SK-N-SH treated with all-trans-retinoic acid at 6 μM for 48 hours (cell line): Measurements from ENCODE around the gene GSG1L.

Experiments
- ARNTL ChIP-seq: fragments of 450-650 bp; formaldehyde crosslinking; IDR thresholded peaks from 2 replicates; pipeline ENCODE4 v1.5.0; 2020; ENCODE audit warnings: low read depth, mild to moderate bottlenecking, moderate library complexity, borderline replicate concordance
- CREB5 ChIP-seq: fragments of 250-450 bp; sonication (Bioruptor Pico); IDR thresholded peaks from 2 replicates; pipeline ENCODE4 v1.5.1; 2020; ENCODE audit warnings: low read depth, mild to moderate bottlenecking, moderate library complexity
- ESRRG ChIP-seq: fragments of 250-450 bp; sonication (Bioruptor Pico); IDR thresholded peaks from 2 replicates; pipeline ENCODE4 v1.6.1; 2021; ENCODE audit warnings: mild to moderate bottlenecking
- ISL1 ChIP-seq: fragments of 250-450 bp; sonication (Bioruptor Pico); IDR thresholded peaks from 2 replicates; pipeline ENCODE4 v2.1.2; 2022; ENCODE audit warnings: mild to moderate bottlenecking, moderate library complexity
- PATZ1 ChIP-seq: fragments of 250-450 bp; sonication (Bioruptor Pico); IDR thresholded peaks from 2 replicates; pipeline ENCODE4 v1.8.0; 2020; ENCODE audit warnings: mild to moderate bottlenecking, moderate library complexity, borderline replicate concordance
- POU6F1 ChIP-seq: fragments of 250-450 bp; sonication (Bioruptor Pico); IDR thresholded peaks from 2 replicates; pipeline ENCODE4 v1.8.0; 2021; ENCODE audit warnings: low read depth, mild to moderate bottlenecking, moderate library complexity, borderline replicate concordance
- PPARA ChIP-seq: fragments of 250-450 bp; sonication (Bioruptor Pico); IDR thresholded peaks from 2 replicates; pipeline ENCODE4 v1.5.0; 2020; ENCODE audit warnings: mild to moderate bottlenecking, borderline replicate concordance
- SNAI2 ChIP-seq: fragments of 250-450 bp; sonication (Bioruptor Pico); IDR thresholded peaks from 2 replicates; pipeline ENCODE4 v1.5.0; 2020; ENCODE audit warnings: mild to moderate bottlenecking, moderate library complexity
- TOX ChIP-seq: fragments of 250-450 bp; sonication (Bioruptor Pico); IDR thresholded peaks from 2 replicates; pipeline ENCODE4 v1.8.0; 2021; ENCODE audit warnings: mild to moderate bottlenecking, moderate library complexity, borderline replicate concordance
- ZC3H10 ChIP-seq: fragments of 250-450 bp; sonication (Bioruptor Pico); IDR thresholded peaks from 2 replicates; pipeline ENCODE4 v1.5.1; 2021; ENCODE audit warnings: mild to moderate bottlenecking, moderate library complexity
- ZFP30 ChIP-seq: fragments of 450-650 bp; formaldehyde crosslinking; IDR thresholded peaks from 2 replicates; pipeline ENCODE4 v1.5.0; 2022; ENCODE audit warnings: mild to moderate bottlenecking, moderate library complexity
- ZNF70 ChIP-seq: fragments of 450-650 bp; formaldehyde crosslinking; IDR thresholded peaks from 2 replicates; pipeline ENCODE4 v1.5.0; 2020; ENCODE audit warnings: mild to moderate bottlenecking, moderate library complexity

DNA sequence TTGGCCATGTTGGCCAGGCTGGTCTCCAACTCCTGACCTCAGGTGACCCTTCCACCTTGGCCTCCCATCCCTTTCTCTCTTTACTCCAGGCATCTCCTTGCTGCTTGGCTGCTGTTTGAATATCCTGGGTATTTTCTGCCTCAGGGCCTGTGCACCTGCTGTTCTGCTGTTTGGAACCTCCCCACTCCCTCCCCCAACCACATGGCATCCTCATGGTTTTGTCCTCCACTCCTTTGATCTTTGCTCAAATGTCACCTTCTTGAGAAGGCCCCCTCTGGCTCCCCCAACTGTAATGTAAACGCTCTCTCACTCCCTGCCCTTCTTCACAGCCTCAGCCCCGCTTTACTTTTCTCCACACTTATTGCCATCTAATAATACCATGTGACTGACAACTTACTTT is 152.0 kb downstream of the GSG1L start:
- TF ChIP-seq ZC3H10 (CRISPR knock-in tag): no peak
- TF ChIP-seq PPARA (CRISPR knock-in tag): no peak
- TF ChIP-seq PATZ1 (CRISPR knock-in tag): no peak
- no peak for TF ChIP-seq ESRRG (CRISPR knock-in tag)
- no peak for TF ChIP-seq TOX (CRISPR knock-in tag)
- no peak for TF ChIP-seq POU6F1 (CRISPR knock-in tag)
- TF ChIP-seq ISL1: no peak
- no peak for TF ChIP-seq SNAI2 (CRISPR knock-in tag)
- no peak for TF ChIP-seq ZNF70 (CRISPR knock-in tag)
- no peak for TF ChIP-seq ARNTL (CRISPR knock-in tag)
- TF ChIP-seq ZFP30: no peak
- TF ChIP-seq CREB5 (CRISPR knock-in tag): no peak
